Endothelial cell of umbilical vein (primary cell): Measurements from ENCODE around the gene FMO2. TPM values are rescaled to one million over a fixed set of nuclear protein-coding genes. Genes with fewer than 3 reads are reported as not detected.
"Not testable (repeated sequence)": the region's sequence is repeated elsewhere in the genome, so short reads cannot be mapped to it uniquely, and the experiment has no call there.

ENCODE experiments used
- BruUV-seq: library from RNA; stranded (reverse); fragments of 400-500 nt; replicated peaks from 2 replicates; lab custom pipeline; 2021; lab: Mats Ljungman, UMichigan
- CTCF ChIA-PET: fragments of 300-600, 350-600 bp; sonication (Branson Sonifier 250); formaldehyde crosslinking; loops from one replicate; lab custom pipeline; 2021; ENCODE audit warnings: antibody characterized with exemption, inconsistent platforms; lab: Charles Lee
- POLR2A ChIA-PET: fragments of 300-600, 350-600 bp; sonication (Branson Sonifier 250); formaldehyde crosslinking; loops from one replicate; lab custom pipeline; 2021; ENCODE audit warnings: antibody characterized with exemption, inconsistent platforms; lab: Charles Lee
- DNase-seq: peaks from one replicate; pipeline ENCODE4 v3.0.0-alpha.2; 2011; ENCODE audit warnings: low read depth, low spot score
- FAIRE-seq: peaks from 2 replicates; lab custom pipeline; 2011; peaks lifted over from hg19 to GRCh38; lab: Jason Lieb, UNC
- H2AFZ ChIP-seq: 2 replicates; pipeline ENCODE4 v1.6.0; 2012; ENCODE audit warnings: low read depth, low read length, control low read depth, inconsistent platforms
- H3K27ac ChIP-seq: 2 replicates; pipeline ENCODE4 v1.5.1; 2011; ENCODE audit warnings: low read depth, mild to moderate bottlenecking, control low read depth, low read length, moderate library complexity; ENCODE audit not compliant: insufficient read depth
- H3K27me3 ChIP-seq, 2 experiments: 2 replicates each; pipeline versions ENCODE4 v1.6.0 to v1.6.1; 2011; ENCODE audit warnings: low read length in 2 of 2, mixed read lengths in 1 of 2; ENCODE audit not compliant: control insufficient read depth in 2 of 2, insufficient read depth in 2 of 2
- H3K36me3 ChIP-seq, 2 experiments: 2 replicates in 1 of 2; 3 replicates in 1 of 2; pipeline ENCODE4 v1.5.1; 2011; ENCODE audit warnings: low read length in 2 of 2, mild to moderate bottlenecking in 1 of 2, moderate library complexity in 1 of 2; ENCODE audit not compliant: control insufficient read depth in 2 of 2, insufficient read depth in 2 of 2; ENCODE audit errors: extremely low read depth in 1 of 2
- H3K4me1 ChIP-seq: 3 replicates; pipeline ENCODE4 v1.5.1; 2011; ENCODE audit warnings: mild to moderate bottlenecking, low read length; ENCODE audit not compliant: control insufficient read depth, insufficient read depth; ENCODE audit errors: extremely low read depth
- H3K4me2 ChIP-seq: 2 replicates; pipeline ENCODE4 v1.6.1; 2011; ENCODE audit warnings: low read length, control low read depth, mixed read lengths; ENCODE audit not compliant: insufficient read depth
- H3K4me3 ChIP-seq, 3 experiments: fragments of 200-600 bp in 1 of 3; sonication (generic), shearing (Covaris generic) in 1 of 3; replicated peaks in 1 of 3; 2 replicates each; pipeline ENCODE4 v1.5.1; 2011 to 2016; ENCODE audit warnings: control low read depth in 3 of 3, low read length in 3 of 3, mild to moderate bottlenecking in 2 of 3, inconsistent platforms in 1 of 3, low read depth in 1 of 3, moderate library complexity in 1 of 3; ENCODE audit not compliant: insufficient read depth in 1 of 3
- H3K79me2 ChIP-seq: 2 replicates; pipeline ENCODE4 v1.6.0; 2012; ENCODE audit warnings: low read length, inconsistent platforms; ENCODE audit not compliant: control insufficient read depth, insufficient read depth
- H3K9ac ChIP-seq: replicated peaks from 2 replicates; pipeline ENCODE3; 2011; ENCODE audit warnings: low read length, control low read depth; ENCODE audit not compliant: insufficient read depth; ENCODE audit errors: extremely low read depth
- H3K9me1 ChIP-seq: replicated peaks from 3 replicates; pipeline ENCODE4 v1.6.0; 2011; ENCODE audit warnings: mild to moderate bottlenecking, low read length; ENCODE audit not compliant: control insufficient read depth, insufficient read depth; ENCODE audit errors: extremely low read depth
- H3K9me3 ChIP-seq: replicated peaks from 2 replicates; pipeline ENCODE4 v1.5.1; 2012; ENCODE audit warnings: low read length, inconsistent platforms; ENCODE audit not compliant: control insufficient read depth, insufficient read depth
- H4K20me1 ChIP-seq: replicated peaks from 2 replicates; pipeline ENCODE3; 2011; ENCODE audit warnings: mild to moderate bottlenecking, low read length; ENCODE audit not compliant: control insufficient read depth, insufficient read depth; ENCODE audit errors: extremely low read depth
- EZH2 ChIP-seq: IDR thresholded peaks from 2 replicates; pipeline ENCODE4 v1.6.1; 2012; ENCODE audit warnings: borderline replicate concordance, low read depth, mild to moderate bottlenecking, moderate library complexity, low read length, inconsistent platforms; ENCODE audit not compliant: severe bottlenecking
- FOS ChIP-seq: IDR thresholded peaks from 2 replicates; pipeline ENCODE4 v1.6.1; 2011; ENCODE audit warnings: mild to moderate bottlenecking, low read length, moderate library complexity, borderline replicate concordance; ENCODE audit not compliant: insufficient read depth
- GATA2 ChIP-seq: IDR thresholded peaks from 2 replicates; pipeline ENCODE4 v1.7.0; 2011; ENCODE audit warnings: low read depth, mild to moderate bottlenecking, moderate library complexity, mixed read lengths, low read length; ENCODE audit not compliant: insufficient read length, insufficient read depth
- JUN ChIP-seq: IDR thresholded peaks from 2 replicates; pipeline ENCODE4 v1.6.1; 2011; ENCODE audit warnings: borderline replicate concordance, low read depth; ENCODE audit not compliant: insufficient read length, insufficient read depth
- MYC ChIP-seq: IDR thresholded peaks from one replicate; pipeline ENCODE4 v1.6.1; 2011; ENCODE audit warnings: mild to moderate bottlenecking, low read depth, low read length
- POLR2A ChIP-seq: IDR thresholded peaks from 2 replicates; pipeline ENCODE4 v1.6.1; 2012; ENCODE audit warnings: low read depth, mild to moderate bottlenecking, control low read depth, low read length
- POLR2AphosphoS5 ChIP-seq: IDR thresholded peaks from 2 replicates; pipeline ENCODE4 v1.6.1; 2012; ENCODE audit warnings: low read depth, mild to moderate bottlenecking, control low read depth, low read length, moderate library complexity; ENCODE audit not compliant: insufficient read depth
- dilution Hi-C: fragments of 300-500 bp; cut with MboI; formaldehyde crosslinking; loops from one replicate; pipeline ENCODE4 v1.15.0; 2019; ENCODE audit warnings: low sequenced_read_pairs; ENCODE audit not compliant: extremely low pct_ligation_motif_present
- intact Hi-C: fragments of 100-400 bp; cut with micrococcal nuclease; formaldehyde crosslinking; loops from one replicate; pipeline ENCODE4 v1.10.0; 2022
- polyA plus RNA-seq, 4 experiments: library from polyadenylated mRNA; depleted of rRNA in 3 of 4; stranded (reverse) in 3 of 4; unstranded in 1 of 4; fragments of >200 nt; gene quantifications; 2 replicates each; pipeline versions ENCODE4 v1.2.1 to v1.2.3, GENCODE V29; 2011 to 2012; ENCODE audit warnings: missing spikeins in 1 of 4
- total RNA-seq: library from RNA; stranded (reverse); gene quantifications from 2 replicates; pipeline ENCODE4 v1.2.3, GENCODE V29; 2021
- TF ChIP-seq, protein P1 (sequence below), 2 donors: IDR thresholded peaks; 1 replicate in 1 of 2; 2 replicates in 1 of 2; pipeline ENCODE4 v1.5.1; 2011; ENCODE audit warnings: low read length in 2 of 2, mild to moderate bottlenecking in 2 of 2, moderate library complexity in 2 of 2, control low read depth in 1 of 2, inconsistent platforms in 1 of 2, low read depth in 1 of 2; ENCODE audit not compliant: insufficient read depth in 1 of 2; ENCODE audit errors: extremely low read depth in 1 of 2
- TF ChIP-seq, protein P2 (sequence below): IDR thresholded peaks from 2 replicates; pipeline ENCODE4 v1.6.1; 2011; ENCODE audit not compliant: insufficient read depth, insufficient read length

FMO2 gene
- total and polyA plus RNA-seq, 2 donors (not counting 3 experiments of a cell fraction or from before 2014, with no cell fraction given): not detected

DNA sequence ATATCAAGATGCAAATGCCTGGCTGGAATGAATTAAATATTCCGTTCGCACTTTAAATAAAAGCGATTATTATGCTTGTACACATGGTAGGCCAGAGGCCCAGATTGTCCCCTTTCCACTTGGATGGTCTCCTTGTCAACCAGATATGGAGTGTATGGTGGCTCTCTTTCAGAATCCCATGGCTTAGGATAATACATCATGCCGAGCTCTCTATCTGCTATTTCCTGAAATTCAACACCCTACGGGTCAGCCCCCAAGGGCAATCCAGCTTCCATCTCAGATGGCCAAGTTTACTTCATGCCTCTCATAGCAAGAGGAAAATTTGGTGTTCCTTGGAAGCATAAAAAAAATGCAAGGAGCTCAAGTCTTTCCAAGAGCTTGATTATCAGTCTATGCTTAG lies 37.8 kb downstream of the FMO2 start:
- Histone ChIP-seq H3K27ac (no peak overlapping the region), H4K20me1 (no peaks in the 10 kb centered on the region), H3K9me1 (no peaks in the 10 kb centered on the region), H3K9me3 (no peaks in the 10 kb centered on the region), H2AFZ (no peak overlapping the region), H3K4me2 (no peak overlapping the region), H3K36me3 (no peaks in the 10 kb centered on the region), H3K27me3 (no peaks in the 10 kb centered on the region), H3K4me1 (no peaks in the 10 kb centered on the region), H3K4me3 (no peak overlapping the region), H3K9ac (no peak overlapping the region), H3K79me2 (no peaks in the 10 kb centered on the region)
- no TSS peak for BruUV-seq
- ChIA-PET POLR2A (no interaction called here), CTCF (interaction anchor here (2.6 kb wide), 1 partner anchor 256 kb away, joined by 12 read pairs; no protein-coding TSS in a partner anchor)
- TF ChIP-seq, protein P1, sequence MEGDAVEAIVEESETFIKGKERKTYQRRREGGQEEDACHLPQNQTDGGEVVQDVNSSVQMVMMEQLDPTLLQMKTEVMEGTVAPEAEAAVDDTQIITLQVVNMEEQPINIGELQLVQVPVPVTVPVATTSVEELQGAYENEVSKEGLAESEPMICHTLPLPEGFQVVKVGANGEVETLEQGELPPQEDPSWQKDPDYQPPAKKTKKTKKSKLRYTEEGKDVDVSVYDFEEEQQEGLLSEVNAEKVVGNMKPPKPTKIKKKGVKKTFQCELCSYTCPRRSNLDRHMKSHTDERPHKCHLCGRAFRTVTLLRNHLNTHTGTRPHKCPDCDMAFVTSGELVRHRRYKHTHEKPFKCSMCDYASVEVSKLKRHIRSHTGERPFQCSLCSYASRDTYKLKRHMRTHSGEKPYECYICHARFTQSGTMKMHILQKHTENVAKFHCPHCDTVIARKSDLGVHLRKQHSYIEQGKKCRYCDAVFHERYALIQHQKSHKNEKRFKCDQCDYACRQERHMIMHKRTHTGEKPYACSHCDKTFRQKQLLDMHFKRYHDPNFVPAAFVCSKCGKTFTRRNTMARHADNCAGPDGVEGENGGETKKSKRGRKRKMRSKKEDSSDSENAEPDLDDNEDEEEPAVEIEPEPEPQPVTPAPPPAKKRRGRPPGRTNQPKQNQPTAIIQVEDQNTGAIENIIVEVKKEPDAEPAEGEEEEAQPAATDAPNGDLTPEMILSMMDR (IDR thresholded peaks at IDR 0.05; ENCODE audit: extremely low read depth in 1 of 2, insufficient read depth in 1 of 2, low read depth in 1 of 2, low read length in 2 of 2): no peak
- no peak for TF ChIP-seq JUN
- no peak for TF ChIP-seq GATA2
- no peak for TF ChIP-seq POLR2A
- no peak for TF ChIP-seq FOS
- no peak for TF ChIP-seq MYC
- no peak for TF ChIP-seq POLR2AphosphoS5
- no peak for TF ChIP-seq EZH2
- TF ChIP-seq, protein P2, sequence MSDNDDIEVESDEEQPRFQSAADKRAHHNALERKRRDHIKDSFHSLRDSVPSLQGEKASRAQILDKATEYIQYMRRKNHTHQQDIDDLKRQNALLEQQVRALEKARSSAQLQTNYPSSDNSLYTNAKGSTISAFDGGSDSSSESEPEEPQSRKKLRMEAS: no peak
- DNase-seq (no peak), FAIRE-seq (no peak)
- intact Hi-C loops (loop anchor here (10.0 kb wide), 1 partner anchor 548 kb away; no protein-coding TSS in a partner anchor), dilution Hi-C loops (no loop called here)

DNA sequence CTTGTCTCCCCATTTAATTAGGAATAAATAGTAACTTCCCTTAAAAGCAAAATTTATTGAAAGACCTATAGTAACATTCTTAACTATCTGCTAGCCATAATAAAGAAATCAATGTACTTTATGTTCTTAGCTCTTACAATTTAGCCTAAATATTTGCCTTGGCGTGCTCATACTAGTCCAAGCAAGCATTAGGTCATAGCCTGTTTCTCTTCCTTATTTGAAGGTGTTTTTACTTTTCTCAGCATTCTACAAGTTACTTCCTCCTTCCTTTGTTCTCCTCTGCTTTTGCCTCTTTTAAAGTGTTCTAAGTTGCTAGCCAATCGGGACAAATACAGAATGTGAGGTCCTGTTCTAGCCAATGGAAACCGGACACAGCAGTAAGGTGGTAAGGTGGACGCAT lies 39.2 kb downstream of the FMO2 start:
- H2AFZ ChIP-seq, dilution Hi-C loops, H3K27me3 ChIP-seq, H3K79me2 ChIP-seq, H3K9ac ChIP-seq, BruUV-seq, H3K9me3 ChIP-seq, DNase-seq, H3K4me3 ChIP-seq, H3K9me1 ChIP-seq, H3K4me1 ChIP-seq, FAIRE-seq, H3K27ac ChIP-seq, CTCF ChIA-PET, H3K4me2 ChIP-seq, POLR2A ChIA-PET, H4K20me1 ChIP-seq, H3K36me3 ChIP-seq: not testable (repeated sequence)
- intact Hi-C loops: loop anchor here (10.0 kb wide), 1 partner anchor 549 kb away; no protein-coding TSS in a partner anchor
